ENCODE results near the gene POTEB.
"Not testable (repeated sequence)": the region's sequence is repeated elsewhere in the genome, so short reads cannot be mapped to it uniquely, and the experiment has no call there.

Gene POTEB

GRCh38 chr15:21877635-21878034 lies at the start of gene POTEB:
POTEB (minus strand) TSS chr15:21877735; CDS start chr15:21877246, 489 bp downstream.
- DNase-seq, result not testable (repeated sequence)

- not testable (repeated sequence) for DNase-seq
These were observed 13.4 kb upstream of the POTEB start for GRCh38 chr15:21890955-21891354.

DNA sequence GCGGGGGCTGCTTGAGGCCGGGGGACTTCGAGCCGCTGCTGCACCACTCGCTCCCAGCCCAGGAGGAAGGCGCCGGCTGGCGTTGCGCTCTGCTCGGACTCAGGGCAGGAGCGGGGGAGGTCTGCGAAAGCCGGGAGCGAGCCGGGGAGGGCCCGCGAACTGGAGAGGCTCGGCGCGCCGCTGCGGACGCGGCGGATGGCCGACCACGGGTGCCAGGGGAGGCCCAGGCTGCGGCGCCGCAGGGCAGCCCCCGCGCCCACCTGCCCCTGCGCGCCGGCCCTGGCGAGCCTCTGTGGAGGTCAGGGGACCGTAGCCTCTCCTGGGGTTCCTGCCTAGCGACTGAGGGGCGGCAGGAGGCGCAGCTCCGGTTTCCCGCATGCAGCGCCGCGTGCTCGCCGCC lies 12.0 kb upstream of the POTEB start:
- DNase-seq, result not testable (repeated sequence)

DNA sequence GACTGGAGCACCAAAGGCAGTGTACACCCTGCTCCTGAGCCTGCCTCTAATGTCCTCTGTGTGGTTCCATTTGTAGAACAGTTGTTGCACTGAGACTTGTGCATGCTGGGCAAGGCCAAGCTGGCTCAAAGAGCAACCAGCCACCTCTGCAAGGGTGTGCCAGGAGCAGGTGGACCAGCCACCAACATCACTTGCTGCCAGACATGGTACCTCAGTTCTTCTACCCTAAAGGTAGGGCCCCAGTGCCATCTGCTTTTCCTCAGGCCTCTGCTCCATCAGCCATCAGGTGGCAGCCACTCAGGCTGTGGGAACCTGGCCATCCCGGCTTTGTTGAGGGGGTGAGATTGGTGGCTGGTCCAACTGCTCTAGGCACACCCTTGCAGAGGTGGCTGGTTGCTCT lies 38.7 kb downstream of the POTEB start:
- peak; percentile 53 for DNase-seq

All from activated effector memory CD4-positive, alpha-beta T cell treated with anti-CD3 and anti-CD28 coated beads, Interleukin-2, amount 50 U/mL, for 16 hours (primary cell).